ENCODE results near the gene FAM131A.

Gene FAM131A

GRCh38 chr3:184379358-184380184 lies 42.2 kb downstream of the FAM131A start, which contains the start of gene CHRD:
CHRD (plus strand) TSS chr3:184380054; CDS start chr3:184380319, 265 bp downstream.
- DNase-seq (ENCODE audit: low spot score): peak; percentile 43
- no peak for TF ChIP-seq CTCF (IDR thresholded peaks at IDR 0.05; ENCODE audit: extremely low read depth, missing control alignments)

- DNase-seq (ENCODE audit: low spot score): peak; percentile 71
Observed at GRCh38 chr3:184380185-184380626, 42.8 kb downstream of the FAM131A start.

GRCh38 chr3:184380627-184381260 lies 43.3 kb downstream of the FAM131A start:
- DNase-seq (ENCODE audit: low spot score): peak; percentile 57
- TF ChIP-seq CTCF (IDR thresholded peaks at IDR 0.05; ENCODE audit: extremely low read depth, missing control alignments): no peak

More at GRCh38 chr3:184380185-184380626, 42.8 kb downstream of the FAM131A start:
- no peak for TF ChIP-seq CTCF (IDR thresholded peaks at IDR 0.05; ENCODE audit: extremely low read depth, missing control alignments)

GRCh38 chr3:184381261-184382224 lies 44.1 kb downstream of the FAM131A start:
- DNase-seq (ENCODE audit: low spot score): peak; percentile 42
- no peak for TF ChIP-seq CTCF (IDR thresholded peaks at IDR 0.05; ENCODE audit: extremely low read depth, missing control alignments)

- peak; percentile 33 for DNase-seq (ENCODE audit: low spot score)
- TF ChIP-seq CTCF (IDR thresholded peaks at IDR 0.05; ENCODE audit: extremely low read depth, missing control alignments): no peak
Observed at GRCh38 chr3:184382326-184383032, 45.1 kb downstream of the FAM131A start.

GRCh38 chr3:184383033-184383740 lies 45.8 kb downstream of the FAM131A start:
- no peak for TF ChIP-seq CTCF (IDR thresholded peaks at IDR 0.05; ENCODE audit: extremely low read depth, missing control alignments)
- DNase-seq (ENCODE audit: low spot score): no peak

Measured in GM20000 (cell line).